Vagina (tissue), 2 donors: ENCODE measurements around the gene MARCHF3. TPM values are rescaled to one million over a fixed set of nuclear protein-coding genes. Genes with fewer than 3 reads are reported as not detected.
A peak's percentile ranks its signal among the peaks of the same experiment; 100 is the strongest.

ENCODE experiments used
- DNase-seq, 2 donors: peaks; one replicate each; pipeline ENCODE4 v3.0.0-alpha.2; 2017; ENCODE audit errors: extremely low spot score in 2 of 2
- H3K27ac ChIP-seq: fragments of 200-600 bp; sonication (generic); one replicate; pipeline ENCODE4 v1.5.1; 2019
- H3K27me3 ChIP-seq: fragments of 200-600 bp; sonication (generic); one replicate; pipeline ENCODE4 v1.5.1; 2019
- H3K36me3 ChIP-seq, 2 donors: fragments of 200-600 bp; sonication (generic); one replicate each; pipeline ENCODE4 v1.5.1; 2017 to 2019
- H3K4me1 ChIP-seq: fragments of 200-600 bp; sonication (generic); one replicate; pipeline ENCODE4 v1.5.1; 2019
- H3K4me3 ChIP-seq, 2 donors: fragments of 200-600 bp; sonication (generic); 1 replicate in 1 of 2; 2 replicates in 1 of 2; pipeline ENCODE4 v1.5.1; 2016 to 2019
- H3K9me3 ChIP-seq: fragments of 200-600 bp; sonication (generic); one replicate; pipeline ENCODE4 v1.5.1; 2019
- POLR2A ChIP-seq, 2 donors: fragments of 450-650 bp; IDR thresholded peaks; one replicate each; pipeline ENCODE4 v1.6.1; 2017; ENCODE audit warnings: antibody characterized with exemption in 2 of 2, mild to moderate bottlenecking in 2 of 2, moderate library complexity in 2 of 2
- POLR2AphosphoS5 ChIP-seq, 2 donors: sonication (generic); formaldehyde crosslinking; IDR thresholded peaks; one replicate each; pipeline ENCODE4 v1.9.0; 2017; ENCODE audit warnings: antibody characterized with exemption in 2 of 2, mild to moderate bottlenecking in 2 of 2, low read depth in 1 of 2; ENCODE audit not compliant: insufficient read depth in 1 of 2
- intact Hi-C: fragments of 100-400 bp; cut with DNase I; formaldehyde crosslinking; loops from one replicate; pipeline ENCODE4 v1.15.1; 2023
- total RNA-seq: library from RNA; depleted of rRNA; stranded (reverse); fragments of >200 nt; gene quantifications from one replicate; pipeline ENCODE4 v1.2.3, GENCODE V29; 2016
- TF ChIP-seq, protein P1 (sequence below), 3 experiments: fragments of 450-650 bp in 2 of 3; fragments of 200-600 bp in 1 of 3; sonication (generic) in 1 of 3; IDR thresholded peaks; one replicate each; pipeline ENCODE4 v1.5.1; 2017 to 2019; ENCODE audit warnings: antibody characterized with exemption in 3 of 3, mild to moderate bottlenecking in 2 of 3, moderate library complexity in 2 of 3

Gene MARCHF3, protein sequence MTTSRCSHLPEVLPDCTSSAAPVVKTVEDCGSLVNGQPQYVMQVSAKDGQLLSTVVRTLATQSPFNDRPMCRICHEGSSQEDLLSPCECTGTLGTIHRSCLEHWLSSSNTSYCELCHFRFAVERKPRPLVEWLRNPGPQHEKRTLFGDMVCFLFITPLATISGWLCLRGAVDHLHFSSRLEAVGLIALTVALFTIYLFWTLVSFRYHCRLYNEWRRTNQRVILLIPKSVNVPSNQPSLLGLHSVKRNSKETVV
- 2.0 TPM for total RNA-seq

DNA sequence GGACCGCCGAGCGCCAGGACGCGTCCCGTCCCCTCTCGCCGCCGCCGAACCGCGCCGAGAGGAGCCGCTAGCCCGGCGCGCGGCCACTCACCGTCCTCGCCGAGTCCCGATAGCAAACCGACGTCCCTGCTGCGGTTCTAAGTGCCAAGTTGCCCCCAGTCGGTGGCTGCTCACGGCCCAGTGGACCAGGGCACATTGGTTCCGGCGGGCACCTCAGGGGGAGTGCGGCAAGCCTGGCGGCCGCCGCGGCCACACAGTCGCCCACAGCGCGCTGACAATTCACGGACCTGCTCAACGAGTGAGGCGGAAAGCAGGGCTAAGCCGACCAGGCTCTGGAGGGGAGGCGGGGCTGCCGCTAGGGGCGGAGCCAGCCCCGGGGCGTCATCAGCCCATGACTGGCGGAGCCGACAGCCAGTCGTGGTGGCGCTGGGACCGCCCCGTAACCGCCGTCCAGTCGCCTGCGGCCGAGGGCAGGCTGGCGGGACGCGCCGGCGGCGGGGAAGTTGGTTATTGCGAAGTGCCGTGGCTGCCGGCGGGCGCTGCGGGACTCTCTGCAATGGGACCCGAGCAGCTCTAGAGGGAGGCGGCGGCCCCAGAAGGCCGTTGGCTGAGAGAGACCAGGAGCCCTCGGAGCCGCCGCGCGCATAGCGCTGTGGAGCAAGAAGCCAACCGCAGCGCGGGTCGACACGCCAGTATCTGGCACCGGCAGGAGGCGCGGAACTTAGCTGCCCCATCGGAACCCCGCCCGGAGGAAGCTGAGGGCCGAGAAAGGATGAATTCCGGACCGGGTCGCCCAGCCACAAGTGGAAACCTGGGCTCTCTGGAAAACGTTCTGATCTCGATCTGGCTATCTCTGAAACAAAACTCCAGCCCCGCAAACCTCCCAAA lies at the start of gene MARCHF3:
Gene MARCHF3 (minus strand): TSS at position 300 of the 888 bp plus-strand sequence. CDS start 112,387 bp downstream, outside the sequence.
- no peaks in the 10 kb centered on the region for H3K9me3 ChIP-seq
- intact Hi-C loops, result no loop called here
- H3K27me3 ChIP-seq, result no peaks in the 10 kb centered on the region
- TF ChIP-seq, protein P1, sequence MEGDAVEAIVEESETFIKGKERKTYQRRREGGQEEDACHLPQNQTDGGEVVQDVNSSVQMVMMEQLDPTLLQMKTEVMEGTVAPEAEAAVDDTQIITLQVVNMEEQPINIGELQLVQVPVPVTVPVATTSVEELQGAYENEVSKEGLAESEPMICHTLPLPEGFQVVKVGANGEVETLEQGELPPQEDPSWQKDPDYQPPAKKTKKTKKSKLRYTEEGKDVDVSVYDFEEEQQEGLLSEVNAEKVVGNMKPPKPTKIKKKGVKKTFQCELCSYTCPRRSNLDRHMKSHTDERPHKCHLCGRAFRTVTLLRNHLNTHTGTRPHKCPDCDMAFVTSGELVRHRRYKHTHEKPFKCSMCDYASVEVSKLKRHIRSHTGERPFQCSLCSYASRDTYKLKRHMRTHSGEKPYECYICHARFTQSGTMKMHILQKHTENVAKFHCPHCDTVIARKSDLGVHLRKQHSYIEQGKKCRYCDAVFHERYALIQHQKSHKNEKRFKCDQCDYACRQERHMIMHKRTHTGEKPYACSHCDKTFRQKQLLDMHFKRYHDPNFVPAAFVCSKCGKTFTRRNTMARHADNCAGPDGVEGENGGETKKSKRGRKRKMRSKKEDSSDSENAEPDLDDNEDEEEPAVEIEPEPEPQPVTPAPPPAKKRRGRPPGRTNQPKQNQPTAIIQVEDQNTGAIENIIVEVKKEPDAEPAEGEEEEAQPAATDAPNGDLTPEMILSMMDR (IDR thresholded peaks at IDR 0.05), result no peak
- TF ChIP-seq POLR2AphosphoS5 (IDR thresholded peaks at IDR 0.05; ENCODE audit: insufficient read depth in 1 of 2, low read depth in 1 of 2), result peak; percentile 56 to 91
- TF ChIP-seq POLR2A (IDR thresholded peaks at IDR 0.05), result peak; percentile 19 to 67
- peak within 1 kb of the TSS; percentile 72 for H3K27ac ChIP-seq
- no peaks in the 10 kb centered on the region for H3K36me3 ChIP-seq
- DNase-seq, result peak in 1 of 2 donors; percentile 94
- peak within 1 kb of the TSS; percentile 64 to 67 for H3K4me3 ChIP-seq
- H3K4me1 ChIP-seq, result peaks cover 13% of the 10 kb centered on the region

DNA sequence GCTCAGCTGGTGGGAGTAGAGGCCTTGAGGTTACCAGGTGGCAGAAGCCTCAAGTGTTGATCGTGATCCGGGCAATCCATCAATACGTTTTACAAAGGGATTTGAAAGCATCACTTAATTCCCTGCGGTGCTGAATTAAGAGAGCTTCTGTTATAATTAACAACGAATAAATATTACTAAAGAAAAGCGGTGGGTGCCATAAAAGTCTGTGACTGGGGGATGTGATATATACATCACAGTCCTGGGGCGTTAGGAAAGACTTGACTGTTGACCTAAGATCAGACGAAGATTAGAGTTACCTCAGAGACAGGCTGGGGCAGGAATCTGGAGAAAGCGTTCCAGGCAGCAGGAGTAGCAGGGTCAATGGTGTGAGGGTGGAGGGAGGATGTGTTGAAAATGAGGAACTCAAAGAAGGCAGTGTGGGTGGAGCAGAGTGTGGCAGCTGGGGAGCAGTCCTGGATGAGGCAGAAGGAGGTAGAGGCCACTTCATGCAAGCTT lies 49.7 kb upstream of the MARCHF3 start:
- Histone ChIP-seq H3K27ac (no peak overlapping the region), H3K27me3 (no peaks in the 10 kb centered on the region), H3K4me1 (no peaks in the 10 kb centered on the region), H3K9me3 (no peaks in the 10 kb centered on the region), H3K4me3 (no peak overlapping the region), H3K36me3 (no peaks in the 10 kb centered on the region)
- no peak for DNase-seq
- TF ChIP-seq POLR2A (IDR thresholded peaks at IDR 0.05), result no peak
- intact Hi-C loops, result no loop called here

DNA sequence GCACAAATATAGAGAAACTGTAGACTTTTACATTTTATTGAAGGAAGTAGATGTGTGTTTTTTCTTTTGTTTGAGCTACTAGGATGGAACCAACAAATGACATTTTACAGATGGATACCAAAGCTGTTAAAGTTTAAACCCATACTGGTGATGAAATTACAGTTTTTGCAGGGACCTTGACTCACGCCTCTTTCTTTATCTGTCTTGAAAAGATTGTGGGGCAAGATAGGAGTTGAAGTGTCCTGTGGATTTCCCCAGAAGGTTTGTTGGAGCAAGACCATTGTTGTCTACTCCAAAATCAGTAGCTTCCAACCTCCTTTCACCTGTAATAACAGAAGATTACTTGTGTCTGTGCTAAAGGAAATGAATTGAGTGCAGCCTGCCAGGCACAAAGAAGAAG lies 47.0 kb upstream of the MARCHF3 start:
- TF ChIP-seq POLR2A (IDR thresholded peaks at IDR 0.05) (no peak), POLR2AphosphoS5 (IDR thresholded peaks at IDR 0.05; ENCODE audit: insufficient read depth in 1 of 2, low read depth in 1 of 2) (no peak)
- TF ChIP-seq, protein P1 (IDR thresholded peaks at IDR 0.05), result no peak
- no peaks in the 10 kb centered on the region for H3K4me1 ChIP-seq
- intact Hi-C loops, result no loop called here
- no peak for DNase-seq
- H3K9me3 ChIP-seq, result no peaks in the 10 kb centered on the region
- no peaks in the 10 kb centered on the region for H3K36me3 ChIP-seq
- H3K27ac ChIP-seq, result no peak overlapping the region
- H3K4me3 ChIP-seq, result no peak overlapping the region
- no peaks in the 10 kb centered on the region for H3K27me3 ChIP-seq

DNA sequence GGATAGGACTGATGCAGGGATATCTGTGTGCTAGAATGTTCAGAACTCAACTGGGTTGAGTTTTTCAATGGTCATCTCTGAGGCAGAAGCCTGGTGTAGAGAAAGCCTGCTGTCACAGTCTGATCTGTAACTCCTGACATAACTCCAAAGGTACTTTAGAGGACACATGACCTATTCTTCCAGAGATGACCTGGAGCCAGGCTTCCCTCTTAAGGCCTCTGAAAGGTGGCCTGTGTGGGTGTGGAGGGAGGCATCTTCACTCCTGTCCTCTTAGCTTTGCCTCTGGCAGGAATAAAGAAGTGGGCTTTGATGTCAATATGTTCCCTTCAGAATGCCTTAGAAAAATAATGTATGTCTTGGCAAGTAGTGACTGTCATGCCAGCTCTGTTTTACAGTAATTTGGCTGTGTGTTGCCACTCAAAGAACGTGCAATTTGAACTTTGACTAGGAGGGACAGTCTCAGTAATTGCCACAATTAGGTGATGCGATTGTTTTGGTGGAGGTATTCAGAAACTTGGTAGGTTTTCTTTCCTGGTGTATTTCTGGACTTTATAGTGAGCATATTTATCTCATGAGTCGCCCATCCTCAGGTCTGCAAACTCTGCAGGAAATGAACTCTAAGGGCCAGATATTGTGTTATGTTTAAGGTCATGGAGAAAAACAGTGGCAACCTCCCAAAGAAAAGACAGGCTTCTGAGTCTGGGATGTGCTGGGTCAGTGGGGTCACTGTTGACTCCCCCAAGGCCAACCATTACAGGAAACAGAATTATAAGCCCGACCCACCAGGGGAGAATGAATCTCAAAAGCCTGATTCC lies 46.2 kb upstream of the MARCHF3 start:
- no peaks in the 10 kb centered on the region for H3K9me3 ChIP-seq
- H3K36me3 ChIP-seq, result no peaks in the 10 kb centered on the region
- H3K4me1 ChIP-seq, result no peaks in the 10 kb centered on the region
- no peak overlapping the region for H3K4me3 ChIP-seq
- intact Hi-C loops, result no loop called here
- no peak overlapping the region for H3K27ac ChIP-seq
- no peaks in the 10 kb centered on the region for H3K27me3 ChIP-seq
- no peak for TF ChIP-seq POLR2A (IDR thresholded peaks at IDR 0.05)
- TF ChIP-seq, protein P1 (IDR thresholded peaks at IDR 0.05), result no peak
- TF ChIP-seq POLR2AphosphoS5 (IDR thresholded peaks at IDR 0.05; ENCODE audit: insufficient read depth in 1 of 2, low read depth in 1 of 2), result no peak
- DNase-seq, result no peak

DNA sequence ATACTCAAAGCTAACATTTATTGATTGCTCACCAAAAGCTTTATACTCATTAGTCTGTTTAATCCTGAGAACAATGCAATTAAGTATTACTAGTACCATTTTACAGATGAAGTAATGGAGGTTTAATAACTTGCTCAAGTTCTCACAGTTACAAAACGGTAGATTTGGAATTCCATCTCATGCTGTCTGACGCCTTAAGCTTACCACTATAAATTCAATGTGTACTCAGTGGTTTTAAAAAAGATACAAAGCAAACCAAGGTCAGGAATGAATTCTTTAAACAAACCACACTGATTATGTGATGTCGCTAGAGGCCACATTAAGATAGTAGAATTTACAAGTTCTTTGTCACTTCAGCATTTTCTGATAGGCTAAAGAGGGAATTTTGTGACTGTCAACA lies 44.1 kb upstream of the MARCHF3 start:
- no peaks in the 10 kb centered on the region for H3K4me1 ChIP-seq
- H3K4me3 ChIP-seq, result no peak overlapping the region
- intact Hi-C loops, result no loop called here
- H3K27ac ChIP-seq, result no peak overlapping the region
- no peaks in the 10 kb centered on the region for H3K27me3 ChIP-seq
- TF ChIP-seq, protein P1 (IDR thresholded peaks at IDR 0.05), result no peak
- no peak for TF ChIP-seq POLR2AphosphoS5 (IDR thresholded peaks at IDR 0.05; ENCODE audit: insufficient read depth in 1 of 2, low read depth in 1 of 2)
- no peak for TF ChIP-seq POLR2A (IDR thresholded peaks at IDR 0.05)
- no peaks in the 10 kb centered on the region for H3K9me3 ChIP-seq
- no peak for DNase-seq
- no peaks in the 10 kb centered on the region for H3K36me3 ChIP-seq
